ENCODE results near the gene SKIDA1.

The SKIDA1 gene

DNA sequence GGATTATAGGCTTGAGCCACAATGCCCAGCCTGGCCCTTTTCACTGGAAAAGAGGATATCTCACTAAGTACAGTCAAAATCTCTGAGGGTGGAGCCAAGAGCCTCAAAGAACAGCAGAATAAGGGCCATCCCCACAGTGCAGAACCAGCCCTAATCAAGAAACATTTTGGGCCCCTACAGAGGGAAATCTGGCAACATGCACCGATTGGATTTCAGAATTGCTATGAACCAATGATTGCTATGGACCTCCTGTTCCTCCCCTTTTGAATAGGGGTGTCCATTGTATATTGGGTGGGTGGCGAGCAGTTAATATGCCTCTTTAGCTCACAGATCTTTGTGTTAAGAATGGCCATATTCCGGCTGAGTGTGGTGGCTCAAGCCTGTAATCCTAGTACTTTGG lies 42.7 kb downstream of the SKIDA1 start:
- DNase-seq (ENCODE audit: low read depth), result no peak

DNA sequence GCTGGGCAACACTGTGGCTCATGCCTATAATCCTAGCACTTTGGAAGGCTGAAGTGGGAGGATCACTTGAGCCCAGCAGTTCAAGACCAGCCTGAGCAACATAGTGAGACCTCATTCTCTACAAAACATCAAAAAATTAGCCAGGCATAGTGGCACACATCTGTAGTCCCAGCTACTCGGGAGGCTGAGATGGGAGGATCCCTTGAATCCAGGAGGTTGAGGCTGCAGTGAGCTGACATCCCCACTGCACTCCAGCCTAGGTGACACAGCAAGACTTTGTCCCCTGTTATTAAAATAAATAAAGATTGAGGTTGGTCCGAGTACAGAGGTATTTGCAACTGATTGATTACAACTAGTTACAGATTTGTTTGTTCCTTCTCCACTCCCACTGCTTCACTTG lies 44.1 kb downstream of the SKIDA1 start:
- DNase-seq (ENCODE audit: low read depth), result no peak

DNA sequence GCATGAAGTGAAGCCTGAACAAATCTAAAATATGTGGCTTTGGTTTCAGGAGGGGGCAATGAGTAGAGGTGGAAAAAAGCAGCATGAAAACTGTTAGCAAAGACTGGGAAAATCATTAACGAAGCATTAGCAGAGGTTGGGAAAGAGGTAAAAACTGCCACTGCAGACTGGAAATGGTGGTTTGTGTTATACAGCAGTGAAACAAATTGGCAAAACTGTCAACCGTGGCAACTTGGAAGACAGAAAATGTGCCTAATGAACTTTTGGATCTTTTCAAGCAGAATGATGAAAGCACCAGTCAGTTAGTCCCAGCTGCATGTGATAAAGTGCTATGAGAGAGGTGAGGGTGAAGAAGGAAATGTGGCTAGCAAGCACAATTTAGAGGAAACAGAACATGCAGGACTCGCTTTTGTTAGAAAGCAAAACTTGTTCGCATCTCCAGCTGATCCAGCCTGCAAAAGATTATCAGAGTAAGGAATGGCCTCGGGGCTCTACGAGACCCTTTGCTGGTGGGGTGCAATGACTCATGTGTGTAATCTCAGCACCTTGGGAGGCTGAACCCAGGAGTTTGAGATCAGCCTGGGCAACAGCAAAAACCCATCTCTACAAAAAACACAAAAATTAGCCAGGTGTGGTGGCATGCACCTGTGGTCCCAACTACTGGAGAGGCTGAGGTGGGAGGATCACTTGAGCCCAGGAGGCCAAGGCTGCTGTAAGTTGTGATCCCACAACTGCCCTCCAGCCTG lies 45.7 kb downstream of the SKIDA1 start:
- no peak for DNase-seq (ENCODE audit: low read depth)

DNA sequence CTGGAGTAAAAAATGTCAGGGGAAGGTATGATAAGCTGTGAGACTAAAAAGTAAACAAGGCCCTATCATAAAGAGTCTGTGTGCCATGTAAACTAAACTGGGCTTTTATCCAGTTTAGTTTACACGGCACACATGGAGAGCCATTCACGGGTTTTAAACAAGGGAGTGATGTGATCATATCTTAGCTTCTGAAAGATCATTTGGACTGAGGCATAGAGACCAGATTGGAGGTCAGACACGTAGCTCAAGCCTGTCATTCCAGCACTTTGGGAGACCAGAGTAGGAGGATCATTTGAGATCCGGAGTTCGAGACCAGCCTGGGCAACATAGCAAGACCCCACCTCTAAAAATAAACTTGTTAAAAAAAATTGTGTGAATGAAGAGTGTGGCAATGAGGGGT lies 50.1 kb downstream of the SKIDA1 start:
- DNase-seq (ENCODE audit: low read depth), result no peak

DNA sequence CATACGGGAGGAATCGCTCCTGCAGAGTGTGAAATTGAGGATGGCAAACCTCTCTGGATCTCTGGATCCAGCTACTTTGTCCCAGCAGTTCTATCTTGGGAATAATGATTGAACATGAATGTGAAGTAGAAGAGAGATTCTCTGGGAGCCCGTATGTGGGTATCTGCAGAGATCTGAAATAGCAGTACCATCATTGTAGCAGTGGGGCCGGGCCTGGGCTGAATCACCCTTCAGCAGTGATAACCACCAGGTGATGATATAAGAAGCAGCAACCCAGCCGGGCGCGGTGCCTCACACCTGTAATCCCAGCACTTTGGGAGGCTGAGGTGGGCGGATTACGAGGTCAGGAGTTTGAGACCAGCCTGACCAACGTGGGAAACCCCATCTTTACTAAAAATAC lies 51.9 kb downstream of the SKIDA1 start:
- no peak for DNase-seq (ENCODE audit: low read depth)

DNA sequence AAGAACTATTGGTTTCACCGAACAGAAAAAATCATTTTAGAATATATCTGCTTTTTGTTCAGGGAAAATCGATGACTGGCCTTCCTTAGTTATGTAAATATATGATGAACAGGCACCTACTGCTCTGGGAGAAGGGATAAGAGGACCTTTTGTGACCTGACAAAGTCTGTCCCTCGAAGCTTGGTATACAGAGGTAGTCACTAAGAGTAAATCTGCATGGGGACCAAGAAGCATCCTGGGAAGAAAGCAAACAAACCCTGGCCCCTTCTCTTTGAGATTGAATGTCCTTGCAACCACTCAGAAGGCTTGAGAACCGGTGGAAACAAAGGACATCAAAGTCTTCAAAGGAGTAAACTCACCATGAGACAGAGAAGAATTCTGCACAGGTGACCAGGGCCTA lies 52.3 kb downstream of the SKIDA1 start:
- DNase-seq (ENCODE audit: low read depth), result no peak

DNA sequence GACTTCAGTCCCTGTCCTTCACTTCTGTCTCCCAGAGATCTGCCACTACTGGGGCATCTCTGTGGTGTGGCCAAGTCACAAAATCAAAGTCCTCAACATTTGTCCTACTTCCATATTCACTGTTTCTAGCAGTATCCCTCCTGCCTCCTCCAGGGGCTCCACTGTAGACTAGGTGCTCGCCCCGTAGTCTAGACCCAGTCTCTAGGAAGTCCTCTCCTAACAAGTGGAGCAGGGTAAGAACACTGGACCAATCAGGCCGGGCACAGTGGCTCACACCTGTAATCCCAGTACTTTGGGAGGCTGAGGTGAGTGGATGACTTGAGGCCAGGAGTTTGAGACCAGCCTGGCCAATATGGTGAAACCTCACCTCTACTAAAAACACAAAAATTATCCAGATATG lies 57.4 kb downstream of the SKIDA1 start:
- DNase-seq (ENCODE audit: low read depth), result no peak

DNA sequence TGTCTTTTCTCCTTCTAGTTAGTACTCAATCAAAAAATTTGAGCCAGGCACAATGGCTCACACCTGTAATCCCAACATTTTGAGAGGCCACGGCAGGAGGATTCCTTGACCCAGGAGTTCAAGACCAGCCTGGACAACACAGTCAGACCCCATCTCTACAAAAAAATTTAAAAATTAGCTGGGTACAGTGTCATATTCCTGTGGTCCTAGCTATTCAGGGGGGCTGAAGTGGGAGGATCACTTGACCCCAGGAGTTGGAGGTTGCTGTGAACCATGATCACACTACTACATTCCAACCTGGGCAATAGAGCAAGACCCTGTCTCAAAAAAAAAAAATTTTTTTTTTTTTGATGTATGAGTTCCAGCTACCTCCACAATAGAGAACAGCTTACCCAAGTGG lies 57.8 kb downstream of the SKIDA1 start:
- DNase-seq (ENCODE audit: low read depth), result no peak

DNA sequence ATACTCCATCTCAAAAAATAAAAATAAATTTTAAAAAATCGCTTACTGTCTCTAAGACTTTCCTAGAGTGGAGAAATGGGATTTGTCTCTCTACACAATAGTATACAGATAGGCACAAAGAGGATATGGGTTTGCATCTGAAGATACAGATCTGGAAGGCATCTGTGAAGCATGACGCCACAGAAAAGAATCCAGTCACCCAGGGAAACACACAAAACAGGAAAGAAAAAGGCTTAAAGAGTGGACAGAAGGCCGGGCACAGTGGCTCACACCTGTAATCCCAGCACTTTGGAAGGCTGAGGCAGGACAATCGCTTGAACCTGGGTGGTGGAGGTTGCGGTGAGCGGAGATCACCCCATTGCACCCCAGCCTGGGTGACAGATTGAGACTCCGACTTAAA lies 61.3 kb downstream of the SKIDA1 start:
- DNase-seq (ENCODE audit: low read depth), result no peak

Data from T follicular helper cell (primary cell).